Measurements from ENCODE around the gene RENBP. TPM values are rescaled to one million over a fixed set of nuclear protein-coding genes. Genes with fewer than 3 reads are reported as not detected.

RENBP gene
- polyA plus RNA-seq, 3 donors: 2.7 to 125 (median 3.8) TPM

DNA sequence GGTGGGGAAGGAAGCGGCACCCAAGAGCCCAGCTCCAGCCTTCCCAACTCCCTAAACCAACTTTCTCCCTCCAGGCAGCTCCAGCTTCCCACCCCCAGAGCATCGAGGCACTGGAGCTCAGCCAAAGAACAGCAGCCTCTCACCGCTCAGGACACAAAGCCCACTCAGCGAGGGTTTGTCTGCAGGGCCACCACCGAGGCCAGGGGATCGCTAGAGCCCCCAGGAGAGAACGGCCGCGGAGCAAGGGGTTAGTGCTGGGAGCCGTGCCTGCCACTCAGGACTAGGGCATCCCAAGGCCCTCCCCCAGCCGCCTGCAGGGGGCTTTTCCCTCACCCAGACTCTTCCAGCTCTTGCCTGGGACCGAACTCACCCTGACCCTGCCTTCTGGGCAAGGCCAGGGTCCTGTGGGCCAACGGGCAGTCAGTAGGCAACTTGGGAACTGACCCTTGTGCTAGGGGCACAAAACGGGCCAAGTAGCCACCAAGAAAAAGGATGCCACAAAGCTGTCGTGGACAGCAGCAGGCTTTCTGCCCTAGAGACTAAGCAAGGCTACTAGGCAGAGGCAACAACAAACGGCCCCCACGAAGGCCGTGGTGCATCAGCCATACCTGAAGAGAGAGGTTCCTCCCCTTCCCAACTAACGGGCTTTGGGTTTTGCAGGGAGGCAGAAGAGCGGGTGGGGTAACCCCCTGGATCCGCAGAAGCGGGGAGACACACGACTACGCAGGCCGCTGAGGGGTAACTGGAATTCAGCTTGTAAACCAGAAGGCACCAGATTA lies 24.9 kb upstream of the RENBP start:
- peak overlapping the region; percentile 71 to 78 for H3K27ac ChIP-seq (ENCODE audit: low read depth in 1 of 2, low read length in 2 of 2)
- H3K4me1 ChIP-seq (ENCODE audit: control insufficient read depth in 1 of 2, insufficient read depth in 2 of 2, low read length in 2 of 2): peaks cover 51 to 61% of the 10 kb centered on the region in 2 donors
- Mint-ChIP-seq H3K4me3 (peak overlapping the region; percentile 88 to 99), H3K36me3 (peaks cover 9 to 25% of the 10 kb centered on the region in 2 donors), H3K27ac (peak overlapping the region; percentile 79 to 100 (median 87)), H3K27me3 (ENCODE audit: low read depth in 3 of 3) (peaks cover 0 to 48% (median 0%) of the 10 kb centered on the region in 3 donors), H3K9me3 (peaks cover 0 to 24% (median 8%) of the 10 kb centered on the region in 7 donors), H3K4me1 (peaks cover 48% of the 10 kb centered on the region)
- intact Hi-C loops (cut with micrococcal nuclease): no loop called here
- TF ChIP-seq, protein P1, sequence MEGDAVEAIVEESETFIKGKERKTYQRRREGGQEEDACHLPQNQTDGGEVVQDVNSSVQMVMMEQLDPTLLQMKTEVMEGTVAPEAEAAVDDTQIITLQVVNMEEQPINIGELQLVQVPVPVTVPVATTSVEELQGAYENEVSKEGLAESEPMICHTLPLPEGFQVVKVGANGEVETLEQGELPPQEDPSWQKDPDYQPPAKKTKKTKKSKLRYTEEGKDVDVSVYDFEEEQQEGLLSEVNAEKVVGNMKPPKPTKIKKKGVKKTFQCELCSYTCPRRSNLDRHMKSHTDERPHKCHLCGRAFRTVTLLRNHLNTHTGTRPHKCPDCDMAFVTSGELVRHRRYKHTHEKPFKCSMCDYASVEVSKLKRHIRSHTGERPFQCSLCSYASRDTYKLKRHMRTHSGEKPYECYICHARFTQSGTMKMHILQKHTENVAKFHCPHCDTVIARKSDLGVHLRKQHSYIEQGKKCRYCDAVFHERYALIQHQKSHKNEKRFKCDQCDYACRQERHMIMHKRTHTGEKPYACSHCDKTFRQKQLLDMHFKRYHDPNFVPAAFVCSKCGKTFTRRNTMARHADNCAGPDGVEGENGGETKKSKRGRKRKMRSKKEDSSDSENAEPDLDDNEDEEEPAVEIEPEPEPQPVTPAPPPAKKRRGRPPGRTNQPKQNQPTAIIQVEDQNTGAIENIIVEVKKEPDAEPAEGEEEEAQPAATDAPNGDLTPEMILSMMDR (IDR thresholded peaks at IDR 0.05): no peak
- no peaks in the 10 kb centered on the region for H3K27me3 ChIP-seq (ENCODE audit: control insufficient read depth in 2 of 2, insufficient read depth in 2 of 2, low read length in 2 of 2)
- peak overlapping the region; percentile 38 for H3K9ac ChIP-seq (ENCODE audit: insufficient read depth, low read length, poor library complexity, severe bottlenecking)
- no peaks in the 10 kb centered on the region for H3K9me3 ChIP-seq (replicated peaks in 1 of 2; ENCODE audit: control insufficient read depth in 1 of 2, insufficient read depth in 1 of 2, low read length in 2 of 2)
- H2AFZ ChIP-seq (ENCODE audit: insufficient read depth, low read depth, low read length, poor library complexity, severe bottlenecking): no peak overlapping the region
- H4K20me1 ChIP-seq (ENCODE audit: insufficient read depth, low read length): peaks cover 70% of the 10 kb centered on the region
- no peak for DNase-seq
- WGBS (ENCODE audit: insufficient coverage): 10% methylated on average over 9 of the region's 25 CpGs
- peaks cover 81% of the 10 kb centered on the region for H3K79me2 ChIP-seq (ENCODE audit: insufficient read depth, low read length)
- H3K4me2 ChIP-seq (replicated peaks; ENCODE audit: extremely low read depth, low read length, poor library complexity, severe bottlenecking): peak overlapping the region; percentile 87
- H3K4me3 ChIP-seq (replicated peaks in 1 of 3; ENCODE audit: low read depth in 2 of 3, low read length in 3 of 3): peak overlapping the region; percentile 90 to 100 (median 99)
- peaks cover 3 to 12% of the 10 kb centered on the region in 2 donors for H3K36me3 ChIP-seq (replicated peaks in 1 of 2; ENCODE audit: control insufficient read depth in 1 of 2, insufficient read depth in 2 of 2, low read length in 2 of 2)

DNA sequence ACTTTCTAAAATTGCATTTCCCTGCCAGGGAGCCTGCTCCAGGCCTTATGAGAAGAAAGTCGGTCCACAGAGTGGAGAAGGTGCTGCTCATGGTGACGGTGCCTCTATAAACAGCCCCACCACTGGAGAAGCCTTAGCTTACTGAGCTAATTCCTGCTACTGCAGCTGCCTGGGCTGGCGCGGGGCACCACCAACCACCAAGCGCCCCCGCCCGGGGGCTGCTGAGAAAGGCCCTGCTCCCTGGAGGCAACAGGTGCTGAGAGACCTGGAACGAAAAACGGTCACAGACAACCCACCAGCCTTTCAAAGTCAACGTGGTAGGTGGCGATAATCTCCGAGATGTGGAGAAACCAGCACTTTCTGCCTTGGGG lies 24.3 kb upstream of the RENBP start:
- H4K20me1 ChIP-seq (ENCODE audit: insufficient read depth, low read length): peaks cover 70% of the 10 kb centered on the region
- WGBS (ENCODE audit: insufficient coverage): no CpG with 5 or more reads among the region's 12 CpGs

More for the DNA sequence above, 24.3 kb upstream of the RENBP start:
- peaks cover 46 to 55% of the 10 kb centered on the region in 2 donors for H3K4me1 ChIP-seq (ENCODE audit: control insufficient read depth in 1 of 2, insufficient read depth in 2 of 2, low read length in 2 of 2)
- Mint-ChIP-seq H3K4me3 (peak overlapping the region; percentile 88 to 99), H3K9me3 (peaks cover 0 to 24% (median 8%) of the 10 kb centered on the region in 7 donors), H3K36me3 (peaks cover 12 to 31% of the 10 kb centered on the region in 2 donors), H3K27ac (peak overlapping the region in 5 of 7 donors; percentile 77 to 100 (median 94)), H3K27me3 (ENCODE audit: low read depth in 3 of 3) (peaks cover 0 to 43% (median 0%) of the 10 kb centered on the region in 3 donors), H3K4me1 (peaks cover 43% of the 10 kb centered on the region)
- DNase-seq: no peak
- peak overlapping the region; percentile 1 to 100 (median 99) for H3K4me3 ChIP-seq (replicated peaks in 1 of 3; ENCODE audit: low read depth in 2 of 3, low read length in 3 of 3)
- no peaks in the 10 kb centered on the region for H3K9me3 ChIP-seq (replicated peaks in 1 of 2; ENCODE audit: control insufficient read depth in 1 of 2, insufficient read depth in 1 of 2, low read length in 2 of 2)
- H3K79me2 ChIP-seq (ENCODE audit: insufficient read depth, low read length): peaks cover 81% of the 10 kb centered on the region
- no peak overlapping the region for H2AFZ ChIP-seq (ENCODE audit: insufficient read depth, low read depth, low read length, poor library complexity, severe bottlenecking)
- H3K27me3 ChIP-seq (ENCODE audit: control insufficient read depth in 2 of 2, insufficient read depth in 2 of 2, low read length in 2 of 2): no peaks in the 10 kb centered on the region
- peak overlapping the region; percentile 87 for H3K4me2 ChIP-seq (replicated peaks; ENCODE audit: extremely low read depth, low read length, poor library complexity, severe bottlenecking)
- H3K27ac ChIP-seq (ENCODE audit: low read depth in 1 of 2, low read length in 2 of 2): peak overlapping the region; percentile 71 to 78
- TF ChIP-seq, protein P1 (IDR thresholded peaks at IDR 0.05): no peak
- H3K36me3 ChIP-seq (replicated peaks in 1 of 2; ENCODE audit: control insufficient read depth in 1 of 2, insufficient read depth in 2 of 2, low read length in 2 of 2): peaks cover 9 to 18% of the 10 kb centered on the region in 2 donors
- peak overlapping the region; percentile 38 for H3K9ac ChIP-seq (ENCODE audit: insufficient read depth, low read length, poor library complexity, severe bottlenecking)
- intact Hi-C loops (cut with micrococcal nuclease): no loop called here

All from CD14-positive monocyte (primary cell).